ENCODE data around the gene CFAP90. TPM values are rescaled to one million over a fixed set of nuclear protein-coding genes. Genes with fewer than 3 reads are reported as not detected.

The CFAP90 gene
- total RNA-seq, 1 experiment from 2014 or later: 0.58 TPM

GRCh38 chr5:7848296-7848695 lies 2.6 kb downstream of the CFAP90 start:
- Histone ChIP-seq H3K4me3 (ENCODE audit: low read length) (no peak overlapping the region), H3K9me3 (ENCODE audit: low read length) (no peaks in the 10 kb centered on the region), H3K9ac (ENCODE audit: low read length) (no peak overlapping the region), H3K27ac (ENCODE audit: low read length) (no peak overlapping the region), H3K9me2 (replicated peaks; ENCODE audit: low read length) (no peaks in the 10 kb centered on the region), H3K4me2 (ENCODE audit: low read length) (no peak overlapping the region), H3K79me2 (ENCODE audit: low read length) (no peaks in the 10 kb centered on the region), H4K20me1 (ENCODE audit: low read length) (no peaks in the 10 kb centered on the region), H3F3A (ENCODE audit: low read length, unreplicated experiment) (no peaks in the 10 kb centered on the region), H3K27me3 (ENCODE audit: low read length) (peaks cover 27% of the 10 kb centered on the region), H3K36me3 (ENCODE audit: low read depth, low read length) (no peaks in the 10 kb centered on the region), H2AFZ (ENCODE audit: low read length) (no peak overlapping the region), H3K4me1 (ENCODE audit: insufficient read depth, low read length) (no peaks in the 10 kb centered on the region)
- TF ChIP-seq CTCF (conservative IDR thresholded peaks at IDR 0.05; ENCODE audit: low read depth, low read length) (no peak), EZH2 (IDR thresholded peaks at IDR 0.05; ENCODE audit: low read length, unreplicated experiment) (no peak), EZH2phosphoT487 (IDR thresholded peaks at IDR 0.05; ENCODE audit: borderline replicate concordance, low read length) (no peak)
- BruUV-seq (replicated peaks): no TSS peak
- POLR2A ChIA-PET (ENCODE audit: unreplicated experiment): no interaction called here
- intact Hi-C loops (cut with micrococcal nuclease): no loop called here
- CTCF ChIA-PET: no interaction called here
- no peak for ATAC-seq
- DNase-seq: no peak

GRCh38 chr5:7846327-7846726 lies 4.6 kb downstream of the CFAP90 start:
- no peaks in the 10 kb centered on the region for H3K9me2 ChIP-seq (replicated peaks; ENCODE audit: low read length)
- ATAC-seq (no peak), DNase-seq (no peak)
- no peaks in the 10 kb centered on the region for H3K79me2 ChIP-seq (ENCODE audit: low read length)
- H3K4me3 ChIP-seq (ENCODE audit: low read length): no peak overlapping the region
- intact Hi-C loops (cut with micrococcal nuclease): no loop called here
- H2AFZ ChIP-seq (ENCODE audit: low read length): no peak overlapping the region
- H3K27ac ChIP-seq (ENCODE audit: low read length): no peak overlapping the region
- H3K4me1 ChIP-seq (ENCODE audit: insufficient read depth, low read length): no peaks in the 10 kb centered on the region
- H3F3A ChIP-seq (ENCODE audit: low read length, unreplicated experiment): no peaks in the 10 kb centered on the region
- H3K9ac ChIP-seq (ENCODE audit: low read length): no peak overlapping the region
- TF ChIP-seq EZH2 (IDR thresholded peaks at IDR 0.05; ENCODE audit: low read length, unreplicated experiment) (no peak), EZH2phosphoT487 (IDR thresholded peaks at IDR 0.05; ENCODE audit: borderline replicate concordance, low read length) (no peak), CTCF (conservative IDR thresholded peaks at IDR 0.05; ENCODE audit: low read depth, low read length) (no peak)
- H3K9me3 ChIP-seq (ENCODE audit: low read length): no peaks in the 10 kb centered on the region
- peaks cover 33% of the 10 kb centered on the region for H3K27me3 ChIP-seq (ENCODE audit: low read length)
- POLR2A ChIA-PET (ENCODE audit: unreplicated experiment): no interaction called here
- H3K4me2 ChIP-seq (ENCODE audit: low read length): no peak overlapping the region
- CTCF ChIA-PET: no interaction called here
- H3K36me3 ChIP-seq (ENCODE audit: low read depth, low read length): no peaks in the 10 kb centered on the region
- BruUV-seq (replicated peaks): no TSS peak
- no peaks in the 10 kb centered on the region for H4K20me1 ChIP-seq (ENCODE audit: low read length)

- Histone ChIP-seq H2AFZ (ENCODE audit: low read length) (no peak overlapping the region), H3F3A (ENCODE audit: low read length, unreplicated experiment) (no peaks in the 10 kb centered on the region), H3K79me2 (ENCODE audit: low read length) (no peaks in the 10 kb centered on the region), H3K9me3 (ENCODE audit: low read length) (no peaks in the 10 kb centered on the region), H3K4me3 (ENCODE audit: low read length) (no peak overlapping the region), H4K20me1 (ENCODE audit: low read length) (no peaks in the 10 kb centered on the region), H3K4me2 (ENCODE audit: low read length) (no peak overlapping the region), H3K9ac (ENCODE audit: low read length) (no peak overlapping the region), H3K27ac (ENCODE audit: low read length) (no peak overlapping the region), H3K36me3 (ENCODE audit: low read depth, low read length) (no peaks in the 10 kb centered on the region), H3K4me1 (ENCODE audit: insufficient read depth, low read length) (no peaks in the 10 kb centered on the region), H3K27me3 (ENCODE audit: low read length) (peaks cover 29% of the 10 kb centered on the region), H3K9me2 (replicated peaks; ENCODE audit: low read length) (no peaks in the 10 kb centered on the region)
- BruUV-seq (replicated peaks): no TSS peak
- ChIA-PET CTCF (no interaction called here), POLR2A (ENCODE audit: unreplicated experiment) (no interaction called here)
- TF ChIP-seq EZH2 (IDR thresholded peaks at IDR 0.05; ENCODE audit: low read length, unreplicated experiment): no peak
- no peak for TF ChIP-seq EZH2phosphoT487 (IDR thresholded peaks at IDR 0.05; ENCODE audit: borderline replicate concordance, low read length)
- TF ChIP-seq CTCF (conservative IDR thresholded peaks at IDR 0.05; ENCODE audit: low read depth, low read length): no peak
- ATAC-seq: no peak
- intact Hi-C loops (cut with micrococcal nuclease): no loop called here
- DNase-seq: no peak
Observed at GRCh38 chr5:7845557-7845956, 5.4 kb downstream of the CFAP90 start.

All from PC-3 (cell line).